Measurements from ENCODE around the gene STXBP3.

STXBP3 gene

GRCh38 chr1:108842525-108843181 is 96.2 kb downstream of the STXBP3 start:
- DNase-seq (ENCODE audit: low read depth, low spot score): no peak

GRCh38 chr1:108843390-108844137 is 97.1 kb downstream of the STXBP3 start:
- no peak for DNase-seq (ENCODE audit: low read depth, low spot score)

GRCh38 chr1:108845446-108845845 is 99.0 kb downstream of the STXBP3 start:
- DNase-seq (ENCODE audit: low read depth, low spot score): no peak

- no peak for DNase-seq (ENCODE audit: low read depth, low spot score)
Measured at GRCh38 chr1:108845991-108846390, 99.5 kb downstream of the STXBP3 start.

- DNase-seq (ENCODE audit: low read depth, low spot score): no peak
Measured at GRCh38 chr1:108847494-108847893, 101.0 kb downstream of the STXBP3 start.

GRCh38 chr1:108848806-108849205 is 102.3 kb downstream of the STXBP3 start:
- DNase-seq (ENCODE audit: low read depth, low spot score): no peak

- DNase-seq (ENCODE audit: low read depth, low spot score): no peak
Measured at GRCh38 chr1:108850929-108851328, 104.5 kb downstream of the STXBP3 start.

- DNase-seq (ENCODE audit: low read depth, low spot score): no peak
Measured at GRCh38 chr1:108851567-108851966, 105.1 kb downstream of the STXBP3 start.

- no peak for DNase-seq (ENCODE audit: low read depth, low spot score)
Measured at GRCh38 chr1:108852221-108852975, 105.9 kb downstream of the STXBP3 start.

- DNase-seq (ENCODE audit: low read depth, low spot score): no peak
Measured at GRCh38 chr1:108854221-108855019, 107.9 kb downstream of the STXBP3 start.

GRCh38 chr1:108856994-108857393 is 110.5 kb downstream of the STXBP3 start, which contains the start of gene AKNAD1:
Gene AKNAD1 (minus strand): TSS chr1:108857094. CDS start chr1:108852664, 4,430 bp downstream.
- DNase-seq (ENCODE audit: low read depth, low spot score): no peak

- DNase-seq (ENCODE audit: low read depth, low spot score): no peak
Measured at GRCh38 chr1:108858230-108858950, 111.9 kb downstream of the STXBP3 start.
